Measurements from ENCODE around the gene FBXL4.

The FBXL4 gene

GRCh38 chr6:98824162-98824901 lies 123.4 kb downstream of the FBXL4 start:
- DNase-seq, result peak; percentile 68

GRCh38 chr6:98823428-98824161 lies 124.2 kb downstream of the FBXL4 start:
- no peak for DNase-seq

- DNase-seq, result no peak
Observed at GRCh38 chr6:98821756-98822405, 125.9 kb downstream of the FBXL4 start.

Data from eye (tissue), 1 donor.